HepG2 (cell line): ENCODE results near the gene GRM8. TPM values are rescaled to one million over a fixed set of nuclear protein-coding genes. Genes with fewer than 3 reads are reported as not detected.

ENCODE experiments used
- ATAC-seq: fragments of 200-7000 bp; cut with Tn5 transposase; 3 replicates; pipeline ENCODE4 v1.9.1; 2020; ENCODE audit warnings: mild to moderate bottlenecking, moderate library complexity
- BruUV-seq: library from RNA; stranded (reverse); fragments of 400-500 nt; replicated peaks from 2 replicates; lab custom pipeline; 2021; lab: Mats Ljungman, UMichigan
- CTCF ChIA-PET: fragments of 300-600 bp; formaldehyde crosslinking; extraction: SDS; loops from one replicate; lab custom pipeline; 2021; ENCODE audit warnings: low total read pairs, inconsistent platforms, low intra/inter-chr PET ratio; lab: Yijun Ruan, JAX
- POLR2A ChIA-PET: fragments of 350-600 bp; sonication (Branson Sonifier 250); formaldehyde crosslinking; loops from one replicate; lab custom pipeline; 2020; ENCODE audit warnings: antibody characterized with exemption, inconsistent platforms; lab: Yijun Ruan, JAX
- DNase-seq: peaks from one replicate; pipeline ENCODE4 v3.0.0-alpha.2; 2015; ENCODE audit warnings: low spot score
- FAIRE-seq: peaks from 3 replicates; lab custom pipeline; 2011; peaks lifted over from hg19 to GRCh38; lab: Jason Lieb, UNC
- H2AFZ ChIP-seq: one replicate; pipeline ENCODE4 v1.6.1; 2011; ENCODE audit warnings: low read length, inconsistent platforms
- H3K27ac ChIP-seq: fragments of 300-600 bp; 3 replicates; pipeline ENCODE4 v1.8.0; 2011; ENCODE audit warnings: mixed run types, mild to moderate bottlenecking, mixed read lengths, low read length, inconsistent platforms; ENCODE audit not compliant: insufficient read depth; ENCODE audit errors: extremely low read length
- H3K27me3 ChIP-seq, 2 experiments: fragments of 200-600 bp in 1 of 2; 2 replicates in 1 of 2; 3 replicates in 1 of 2; pipeline versions ENCODE4 v1.6.0 to v1.8.0; 2011; ENCODE audit warnings: low read length in 2 of 2, mild to moderate bottlenecking in 2 of 2, moderate library complexity in 2 of 2, inconsistent platforms in 1 of 2; ENCODE audit not compliant: insufficient read depth in 2 of 2, control insufficient read depth in 1 of 2
- H3K36me3 ChIP-seq, 2 experiments: fragments of 200-600 bp in 1 of 2; replicated peaks in 1 of 2; 2 replicates in 1 of 2; 3 replicates in 1 of 2; pipeline versions ENCODE4 v1.5.1 to v1.8.0; 2011; ENCODE audit warnings: low read length in 2 of 2, inconsistent platforms in 1 of 2; ENCODE audit not compliant: insufficient read depth in 2 of 2, control insufficient read depth in 1 of 2
- H3K4me1 ChIP-seq: 2 replicates; pipeline ENCODE4 v1.5.1; 2012; ENCODE audit warnings: low read length, inconsistent platforms; ENCODE audit not compliant: insufficient read depth
- H3K4me2 ChIP-seq: 2 replicates; pipeline ENCODE4 v1.6.0; 2011; ENCODE audit warnings: low read depth, low read length, inconsistent platforms
- H3K4me3 ChIP-seq, 3 experiments: fragments of 200-600 bp in 1 of 3; sonication (generic), shearing (Covaris generic) in 1 of 3; replicated peaks in 1 of 3; 2 replicates each; pipeline ENCODE4 v1.5.1; 2011 to 2016; ENCODE audit warnings: low read length in 3 of 3, inconsistent platforms in 2 of 3, low read depth in 2 of 3, mild to moderate bottlenecking in 2 of 3, control low read depth in 1 of 3, mixed read lengths in 1 of 3; ENCODE audit not compliant: insufficient read depth in 1 of 3
- H3K79me2 ChIP-seq: one replicate; pipeline ENCODE4 v1.6.1; 2011; ENCODE audit warnings: low read length, inconsistent platforms; ENCODE audit not compliant: insufficient read depth
- H3K9ac ChIP-seq: 2 replicates; pipeline ENCODE4 v1.6.0; 2011; ENCODE audit warnings: mild to moderate bottlenecking, low read depth, low read length, inconsistent platforms; ENCODE audit not compliant: insufficient read depth
- H3K9me3 ChIP-seq: 2 replicates; pipeline ENCODE4 v1.5.1; 2012; ENCODE audit warnings: mild to moderate bottlenecking, low read length
- H4K20me1 ChIP-seq: 2 replicates; pipeline ENCODE4 v1.6.0; 2011; ENCODE audit warnings: inconsistent platforms, mild to moderate bottlenecking, low read length, moderate library complexity; ENCODE audit not compliant: insufficient read depth
- EHMT2 ChIP-seq: fragments of 200-600 bp; sonication (generic); IDR thresholded peaks from 2 replicates; pipeline ENCODE4 v1.7.0; 2017; ENCODE audit warnings: antibody characterized with exemption, low read depth, low read length, borderline replicate concordance
- GLMP ChIP-seq: sonication (generic); formaldehyde crosslinking; IDR thresholded peaks from 2 replicates; pipeline ENCODE4 v1.9.0; 2021; ENCODE audit warnings: missing genetic modification reagents, mild to moderate bottlenecking, borderline replicate concordance
- KDM4B ChIP-seq: sonication (generic); formaldehyde crosslinking; IDR thresholded peaks from 2 replicates; pipeline ENCODE4 v1.4.0; 2020; ENCODE audit warnings: missing genetic modification reagents
- NCOR1 ChIP-seq: fragments of 200-600 bp; sonication (generic); IDR thresholded peaks from 2 replicates; pipeline ENCODE4 v1.7.0; 2017; ENCODE audit warnings: antibody characterized with exemption, low read length, borderline replicate concordance
- NFE2 ChIP-seq: sonication (generic); formaldehyde crosslinking; IDR thresholded peaks from 2 replicates; pipeline ENCODE4 v1.4.0; 2020; ENCODE audit warnings: missing genetic modification reagents
- NFE2L1 ChIP-seq: sonication (generic); formaldehyde crosslinking; IDR thresholded peaks from 2 replicates; pipeline ENCODE4 v1.4.0; 2020; ENCODE audit warnings: missing genetic modification reagents, mild to moderate bottlenecking, borderline replicate concordance
- NFRKB ChIP-seq: fragments of 450-650 bp; IDR thresholded peaks from 2 replicates; pipeline ENCODE4 v1.6.1; 2017
- PBX3 ChIP-seq: sonication (generic); formaldehyde crosslinking; IDR thresholded peaks from 2 replicates; pipeline ENCODE4 v1.8.1; 2023; ENCODE audit warnings: missing genetic modification reagents, inconsistent platforms, borderline replicate concordance
- RCOR2 ChIP-seq: IDR thresholded peaks from 2 replicates; pipeline ENCODE4 v1.6.1; 2016; ENCODE audit warnings: missing biosample characterization, missing genetic modification reagents
- TAF1 ChIP-seq: sonication (generic); formaldehyde crosslinking; IDR thresholded peaks from 2 replicates; pipeline ENCODE4 v1.4.0; 2020; ENCODE audit warnings: missing genetic modification reagents
- THAP7 ChIP-seq: sonication (generic); formaldehyde crosslinking; IDR thresholded peaks from 2 replicates; pipeline ENCODE4 v1.8.1; 2023; ENCODE audit warnings: mild to moderate bottlenecking, missing genetic modification reagents
- U2AF1 ChIP-seq: fragments of 200-400 bp; formaldehyde crosslinking; optimal IDR thresholded peaks from 2 replicates; pipeline ENCODE3; 2017; ENCODE audit warnings: mild to moderate bottlenecking, low read depth, low read length
- ZBTB46 ChIP-seq: sonication (generic); formaldehyde crosslinking; IDR thresholded peaks from 2 replicates; pipeline ENCODE4 v1.4.0; 2020; ENCODE audit warnings: mild to moderate bottlenecking, missing genetic modification reagents, borderline replicate concordance
- ZNF776 ChIP-seq: sonication (generic); formaldehyde crosslinking; IDR thresholded peaks from 2 replicates; pipeline ENCODE4 v1.4.0; 2020; ENCODE audit warnings: mild to moderate bottlenecking, missing genetic modification reagents
- WGBS: methylation state at CpG from one replicate; pipeline ENCODE4 v1.1.6; 2017; ENCODE audit warnings: low lambda C conversion rate; 5-methylcytosine and 5-hydroxymethylcytosine counted together
- in situ Hi-C: cut with HindIII; loops from 2 replicates; pipeline ENCODE4 v1.10.0; 2017; ENCODE audit warnings: low pct_unique_long_range_greater_than_20kb; ENCODE audit not compliant: extremely low pct_ligation_motif_present
- intact Hi-C: fragments of 100-400 bp; cut with micrococcal nuclease; formaldehyde crosslinking; loops from one replicate; pipeline ENCODE4 v1.10.0; 2022; ENCODE audit not compliant: unreplicated experiment
- polyA plus RNA-seq, 8 experiments: library from polyadenylated mRNA; depleted of rRNA in 3 of 8; stranded (reverse) in 7 of 8; unstranded in 1 of 8; fragments of >200 nt; fragmentation: Illumina TruSeq in 4 of 8; extraction: Trizol in 4 of 8; gene quantifications; 2 replicates each; pipeline versions ENCODE4 v1.2.1 to v1.2.3, GENCODE V29; 2011 to 2016; ENCODE audit warnings: low read depth in 4 of 8, missing spikeins in 1 of 8, mixed read lengths in 1 of 8; ENCODE audit not compliant: insufficient read depth in 1 of 8
- total RNA-seq, 5 experiments: library from RNA; depleted of rRNA; stranded (reverse); fragments of >200 nt; fragmentation: Illumina TruSeq; extraction: Trizol; gene quantifications; 2 replicates each; pipeline ENCODE4 v1.2.3, GENCODE V29; 2016; ENCODE audit warnings: low read depth in 1 of 5

Gene GRM8
- total and polyA plus RNA-seq, 2 of the 13 experiments (the other 11 are each of a cell fraction or from before 2014, with no cell fraction given), result not detected

GRCh38 chr7:126570845-126571244 lies 681.9 kb downstream of the GRM8 start:
- in situ Hi-C loops, result no loop called here
- H3K4me3 ChIP-seq, result no peak overlapping the region
- no peaks in the 10 kb centered on the region for H3K79me2 ChIP-seq
- no peak for ATAC-seq
- intact Hi-C loops, result no loop called here
- H2AFZ ChIP-seq, result no peak overlapping the region
- no peaks in the 10 kb centered on the region for H3K4me1 ChIP-seq
- WGBS, result 18% methylated on average over 1 of the region's 1 CpG
- no peak for DNase-seq
- H3K9ac ChIP-seq, result no peak overlapping the region
- TF ChIP-seq NCOR1 (no peak), RCOR2 (CRISPR knock-in tag) (no peak), NFE2L1 (CRISPR knock-in tag) (no peak), KDM4B (no peak), ZNF776 (CRISPR knock-in tag) (no peak), EHMT2 (no peak), TAF1 (no peak), PBX3 (CRISPR knock-in tag) (no peak), NFRKB (no peak)
- no peak for FAIRE-seq
- no peak overlapping the region for H3K27ac ChIP-seq
- H3K4me2 ChIP-seq, result no peak overlapping the region
- BruUV-seq, result no TSS peak
- H4K20me1 ChIP-seq, result no peaks in the 10 kb centered on the region
- CTCF ChIA-PET, result no interaction called here
- H3K9me3 ChIP-seq, result peaks cover 85% of the 10 kb centered on the region
- POLR2A ChIA-PET, result no interaction called here
- H3K36me3 ChIP-seq, result no peaks in the 10 kb centered on the region
- no peaks in the 10 kb centered on the region for H3K27me3 ChIP-seq

GRCh38 chr7:126569402-126569801 lies 683.3 kb downstream of the GRM8 start:
- in situ Hi-C loops, result no loop called here
- POLR2A ChIA-PET, result no interaction called here
- Histone ChIP-seq H3K4me1 (no peaks in the 10 kb centered on the region), H3K27ac (no peak overlapping the region), H3K4me3 (no peak overlapping the region), H2AFZ (no peak overlapping the region), H3K36me3 (no peaks in the 10 kb centered on the region), H3K9ac (no peak overlapping the region), H3K27me3 (no peaks in the 10 kb centered on the region), H3K79me2 (no peaks in the 10 kb centered on the region), H4K20me1 (no peaks in the 10 kb centered on the region), H3K9me3 (peaks cover 86% of the 10 kb centered on the region), H3K4me2 (no peak overlapping the region)
- WGBS, result 8% methylated on average over 3 of the region's 3 CpGs
- no peak for FAIRE-seq
- ATAC-seq, result no peak
- intact Hi-C loops, result no loop called here
- CTCF ChIA-PET, result no interaction called here
- DNase-seq, result no peak
- no TSS peak for BruUV-seq
- TF ChIP-seq ZBTB46 (CRISPR knock-in tag) (no peak), THAP7 (CRISPR knock-in tag) (no peak), GLMP (CRISPR knock-in tag) (no peak), NFE2 (CRISPR knock-in tag) (no peak), U2AF1 (no peak)
